Astrocyte (in vitro differentiated cells and primary cell): ENCODE measurements around the gene PXDN.

Experiments
- CTCF ChIP-seq: IDR thresholded peaks from 2 replicates; pipeline ENCODE4 v1.5.1; 2011; ENCODE audit warnings: low read depth, mild to moderate bottlenecking, inconsistent platforms, low read length, moderate library complexity; ENCODE audit not compliant: insufficient read depth
- EZH2 ChIP-seq: IDR thresholded peaks from 2 replicates; pipeline ENCODE4 v1.6.1; 2012; ENCODE audit warnings: mild to moderate bottlenecking, low read length, inconsistent platforms; ENCODE audit not compliant: insufficient read depth

- no peak for TF ChIP-seq CTCF
- TF ChIP-seq EZH2: no peak
These were observed 37.2 kb upstream of the PXDN start for GRCh38 chr2:1781291-1782080.
